Ramos (cell line): ENCODE results near the gene AKIRIN2.

ENCODE experiments used
- in situ Hi-C: fragments of 300-500 bp; cut with MboI; formaldehyde crosslinking; loops from one replicate; pipeline ENCODE4 v1.14.3; 2022; ENCODE audit warnings: low sequenced_read_pairs; ENCODE audit not compliant: unreplicated experiment

AKIRIN2 gene

DNA sequence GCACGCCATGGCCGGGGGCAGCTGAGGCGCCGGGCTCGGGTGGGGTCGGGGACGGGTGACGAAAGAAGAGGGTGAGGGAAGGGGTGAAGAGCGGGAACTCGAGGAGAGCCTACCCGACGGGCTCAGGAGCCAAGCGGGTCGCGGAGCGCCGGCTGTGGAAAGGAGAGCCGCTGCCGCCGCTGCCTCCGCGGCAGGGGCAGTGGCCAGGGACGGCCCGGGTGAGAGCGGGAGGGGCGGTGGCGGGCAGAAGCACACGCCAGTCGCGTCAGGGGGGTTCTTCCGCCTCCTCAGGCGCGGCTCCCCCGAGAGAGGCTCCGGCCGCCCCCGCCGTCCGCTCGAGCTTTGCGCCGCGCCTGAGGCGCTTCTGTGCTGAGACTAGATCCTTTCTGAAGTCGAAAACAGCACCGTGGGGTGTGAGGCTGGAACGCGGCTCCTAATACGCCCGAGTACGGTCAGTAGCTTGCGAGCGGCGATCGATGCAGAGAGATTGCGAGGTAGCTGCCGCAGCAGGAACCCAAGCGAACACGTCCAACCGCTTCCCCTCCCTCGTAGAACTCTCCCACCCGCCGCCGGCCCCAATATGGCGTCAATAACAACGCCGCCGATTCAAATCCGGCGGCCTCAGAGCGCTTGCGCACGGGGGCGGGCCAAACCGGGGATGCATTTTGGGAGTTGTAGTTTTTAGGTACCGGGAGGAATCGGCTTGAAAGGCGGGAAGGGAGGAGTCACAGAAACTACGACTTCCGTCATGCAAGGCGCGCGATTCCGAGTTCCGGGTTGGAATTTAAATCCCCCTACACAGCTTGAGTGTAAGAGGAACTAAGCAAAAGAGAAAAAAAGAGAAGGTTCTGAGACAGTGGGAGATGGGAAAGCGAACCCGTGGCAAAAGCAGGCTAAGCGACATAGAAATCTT, at the start of gene AKIRIN2:
Gene AKIRIN2, minus strand, starts transcription at position 558 of the 913 bp plus-strand sequence. Its CDS starts 549 bp downstream, at position 9.
- in situ Hi-C loops: loop anchor here (10.0 kb wide), 1 partner anchor 223 kb away; no protein-coding TSS in a partner anchor

DNA sequence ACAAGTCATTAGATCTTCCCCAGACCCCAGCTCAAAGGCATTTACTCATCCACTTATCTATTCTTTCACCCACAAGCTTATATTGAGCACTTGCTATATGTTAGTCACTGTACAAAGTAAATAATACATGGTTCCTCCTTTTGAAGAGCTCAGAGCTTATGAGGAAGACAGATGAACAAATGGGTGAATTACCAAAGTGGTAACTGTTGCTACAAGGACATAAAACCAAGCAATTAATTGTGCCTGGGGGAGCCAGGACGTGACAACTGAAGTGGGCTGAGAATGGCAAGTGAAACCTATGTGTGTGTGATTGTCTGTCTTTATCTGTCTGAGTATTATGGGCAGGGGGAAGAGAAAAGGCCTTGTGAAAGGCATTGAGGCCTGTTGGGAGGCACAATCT, 45.6 kb upstream of the AKIRIN2 start:
- in situ Hi-C loops: no loop called here

DNA sequence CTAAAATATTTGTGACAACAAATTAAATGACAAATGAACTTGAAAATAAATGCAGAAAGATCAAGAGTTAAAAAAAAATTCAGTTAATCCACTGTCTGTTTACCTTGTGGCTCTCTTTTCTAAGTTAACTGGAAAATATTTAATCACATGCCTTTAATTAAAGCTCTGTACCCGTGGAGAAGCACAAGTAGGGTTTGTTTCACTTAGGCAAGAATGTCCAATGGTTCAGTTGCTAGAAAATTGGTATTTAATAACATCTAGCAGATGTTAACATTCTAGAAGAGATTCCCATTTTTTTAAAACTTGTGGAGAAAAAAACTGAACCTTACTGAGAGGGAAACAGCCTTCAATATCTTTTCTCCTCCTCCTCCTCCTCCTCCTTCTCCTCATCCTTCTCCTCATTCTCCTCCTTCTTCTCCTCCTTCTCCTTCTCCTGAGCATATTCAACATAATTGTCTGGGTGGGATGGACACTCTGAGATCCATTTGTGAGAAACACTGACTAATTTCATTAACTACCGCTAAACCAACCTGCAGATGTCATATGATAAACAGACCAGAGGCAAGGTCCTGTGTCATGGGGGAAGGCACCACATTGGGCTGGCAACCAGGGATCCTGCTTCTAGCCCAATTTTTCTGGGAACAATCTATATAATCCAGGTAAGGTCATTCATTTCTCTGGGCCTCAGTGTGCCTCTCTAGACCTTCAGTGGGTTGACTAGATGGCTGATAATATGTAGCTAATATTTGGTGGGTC, 44.1 kb upstream of the AKIRIN2 start:
- in situ Hi-C loops: no loop called here

DNA sequence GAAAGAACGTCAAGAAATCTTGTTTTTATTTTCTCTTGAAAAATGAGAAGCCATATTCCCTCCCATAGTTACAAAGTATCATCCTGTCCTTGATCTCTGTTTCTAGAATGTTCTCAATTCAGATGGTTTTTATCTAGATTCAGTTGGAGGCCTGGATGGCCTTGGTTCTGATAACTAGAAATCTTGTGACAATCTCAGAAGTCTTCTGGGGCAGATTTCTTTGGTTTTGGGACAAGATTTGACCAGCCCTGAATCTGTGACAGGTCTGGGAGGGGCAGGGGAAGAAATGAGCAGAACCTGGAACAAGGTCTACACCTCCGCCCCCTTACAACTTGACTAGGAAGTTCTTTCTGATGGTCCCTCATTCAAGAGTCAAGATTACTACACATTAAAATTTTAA, 41.4 kb upstream of the AKIRIN2 start:
- in situ Hi-C loops: no loop called here

DNA sequence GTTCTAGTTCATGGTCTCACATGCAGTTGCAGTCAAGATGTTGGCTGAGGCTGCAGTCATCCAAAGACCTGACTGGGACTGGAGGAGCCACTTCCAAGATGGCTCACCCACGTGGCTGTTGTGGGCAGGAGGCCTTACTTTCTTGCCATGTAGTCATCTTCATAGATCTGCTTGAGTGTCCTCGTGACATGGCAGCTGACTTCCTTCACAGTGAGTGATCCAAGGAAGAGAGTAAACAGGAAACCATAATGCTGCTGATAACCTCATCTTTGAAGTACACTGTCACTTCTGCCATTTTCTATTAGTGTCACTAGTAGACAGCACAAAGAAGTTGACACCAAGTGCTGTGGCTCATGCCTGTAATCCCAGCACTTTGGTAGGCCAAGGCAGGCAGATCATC, 40.1 kb upstream of the AKIRIN2 start:
- in situ Hi-C loops: no loop called here

DNA sequence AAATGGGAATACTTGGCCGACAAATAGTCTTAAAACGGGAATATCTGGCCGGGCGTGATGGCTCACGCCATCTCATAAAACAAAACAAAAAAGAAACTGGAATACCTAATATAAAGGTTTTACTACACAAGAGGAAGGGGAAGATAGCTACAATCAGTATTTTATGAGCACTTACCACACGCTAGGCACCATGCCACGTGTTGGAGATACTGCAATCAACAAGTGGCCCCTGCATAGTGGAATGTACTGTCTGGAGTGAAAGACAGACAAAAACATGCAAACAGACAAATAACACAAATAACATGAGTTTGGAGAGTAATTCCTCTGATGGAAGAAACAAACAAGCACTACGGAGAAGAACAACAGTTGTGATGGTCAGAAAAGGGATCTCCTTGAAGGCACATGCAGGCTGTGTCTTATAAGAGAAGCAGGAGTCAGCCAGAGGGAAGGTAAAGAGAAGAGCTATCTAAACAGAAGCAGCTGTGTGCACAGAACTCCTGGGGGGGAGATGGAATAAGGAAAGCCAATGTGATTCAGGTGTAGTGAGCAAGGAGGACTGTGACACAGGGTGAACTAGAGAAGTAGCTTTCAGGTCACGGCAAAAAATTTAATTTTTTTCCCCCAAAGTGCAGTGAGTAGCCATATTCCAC, 39.1 kb upstream of the AKIRIN2 start:
- in situ Hi-C loops: no loop called here

DNA sequence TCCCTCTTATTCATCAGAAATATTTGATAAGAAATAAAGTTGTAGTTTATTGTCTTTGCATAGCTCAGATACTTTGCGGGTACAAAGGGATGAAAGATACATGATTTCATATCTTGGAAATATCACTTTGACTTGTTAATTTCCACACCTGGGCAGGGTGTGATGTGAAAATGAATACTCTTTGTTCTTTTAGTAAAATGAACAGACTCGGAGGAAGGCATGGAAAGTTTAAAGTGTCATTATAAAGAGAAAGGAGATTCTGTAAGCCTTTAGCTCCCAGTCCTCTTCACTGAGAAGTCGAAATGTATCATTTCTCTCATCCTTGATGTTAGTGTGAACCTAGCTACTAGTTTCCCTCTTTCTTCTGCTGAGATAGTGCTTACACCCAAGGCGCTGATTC, 36.7 kb upstream of the AKIRIN2 start:
- in situ Hi-C loops: no loop called here

DNA sequence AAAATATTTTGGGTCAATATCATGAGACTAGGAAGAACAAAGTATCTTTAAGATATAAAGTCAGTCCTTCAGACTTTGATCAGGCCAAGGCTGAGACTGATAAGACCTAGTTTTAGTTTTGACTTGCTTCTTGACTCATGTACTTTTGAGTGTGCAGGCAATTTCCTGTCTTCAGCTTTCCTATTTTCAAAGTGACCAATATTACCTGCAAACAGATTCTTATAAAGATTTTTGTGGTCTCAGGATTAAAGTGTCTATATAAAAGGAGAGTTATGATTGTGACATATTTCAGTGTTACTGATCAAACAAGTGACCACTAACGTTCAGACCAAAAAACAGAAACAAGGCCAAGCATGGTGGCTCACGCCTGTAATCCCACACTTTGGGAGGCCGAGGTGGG, 36.0 kb upstream of the AKIRIN2 start:
- in situ Hi-C loops: no loop called here

DNA sequence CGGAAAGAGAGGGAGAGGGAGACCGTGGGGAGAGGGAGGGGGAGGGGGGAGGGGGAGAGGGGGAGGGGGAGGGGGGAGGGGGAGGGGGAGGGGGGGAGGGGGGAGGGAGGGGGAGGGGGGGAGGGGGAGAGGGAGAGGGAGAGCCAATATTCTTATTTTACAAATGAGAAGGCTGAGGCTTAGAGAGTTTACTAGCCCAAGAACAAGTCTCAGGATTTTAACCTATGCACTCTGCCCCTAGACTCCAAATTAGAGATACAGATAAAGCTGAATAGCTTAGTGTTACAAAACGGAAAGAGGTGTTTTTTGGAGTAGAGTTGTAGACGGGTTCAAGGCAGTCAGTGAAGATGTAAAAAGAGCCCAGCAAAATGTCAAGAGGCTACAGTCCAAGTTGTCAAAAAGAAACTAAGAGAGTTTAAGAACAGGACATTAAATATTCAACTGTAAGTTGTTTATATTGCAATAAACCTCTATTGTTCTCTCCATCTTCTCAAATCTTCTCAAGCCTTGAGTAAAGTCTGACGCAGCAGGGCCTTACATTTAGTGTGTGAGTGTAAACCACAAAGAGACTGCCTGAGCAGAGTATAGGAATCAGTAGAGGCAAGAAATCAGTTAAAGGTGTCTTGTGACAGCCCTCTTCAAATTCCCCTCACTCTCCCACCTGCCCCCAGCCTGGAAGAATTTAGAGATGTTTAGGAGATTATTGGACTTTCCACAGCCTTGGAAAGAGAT, 34.9 kb upstream of the AKIRIN2 start:
- in situ Hi-C loops: no loop called here

DNA sequence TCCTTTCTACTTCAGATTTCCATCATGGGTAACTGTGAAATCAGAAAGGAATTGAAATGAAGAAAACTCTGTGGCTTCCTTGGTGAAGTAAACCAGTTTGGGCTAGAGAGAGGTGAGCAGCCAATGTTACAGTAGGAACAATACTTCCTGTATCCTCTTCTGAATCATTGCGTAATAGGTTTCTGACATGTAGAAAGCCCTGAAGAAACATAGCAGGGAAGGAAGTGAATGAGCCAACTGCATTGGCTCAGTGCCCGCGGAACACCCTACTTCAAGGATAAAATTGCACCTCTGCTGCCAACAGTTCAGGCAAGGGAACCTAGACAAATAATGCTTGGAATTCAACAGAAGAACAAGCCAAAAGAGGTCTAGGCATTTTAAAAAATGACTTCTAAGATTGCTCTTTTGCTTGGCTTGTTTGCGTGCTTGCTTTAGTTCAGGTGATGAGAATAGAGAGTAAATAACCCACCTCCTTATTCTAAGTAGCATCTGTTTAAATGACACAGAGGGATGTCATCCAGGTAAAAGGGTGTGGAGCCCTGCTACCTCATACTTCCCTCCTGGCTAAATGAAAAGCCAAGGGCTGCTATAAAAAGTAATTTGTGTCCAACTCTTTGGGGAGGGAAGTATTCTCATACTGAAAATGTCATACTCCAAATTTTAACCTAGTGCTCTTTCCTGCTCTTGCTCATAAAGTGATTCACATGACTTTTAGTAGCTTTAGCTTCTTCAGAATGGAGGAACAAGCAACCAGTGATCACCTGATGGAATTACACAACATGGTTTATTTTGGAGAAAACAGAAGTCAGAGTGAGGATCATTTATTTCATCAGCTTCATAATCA, 30.0 kb upstream of the AKIRIN2 start:
- in situ Hi-C loops: no loop called here

DNA sequence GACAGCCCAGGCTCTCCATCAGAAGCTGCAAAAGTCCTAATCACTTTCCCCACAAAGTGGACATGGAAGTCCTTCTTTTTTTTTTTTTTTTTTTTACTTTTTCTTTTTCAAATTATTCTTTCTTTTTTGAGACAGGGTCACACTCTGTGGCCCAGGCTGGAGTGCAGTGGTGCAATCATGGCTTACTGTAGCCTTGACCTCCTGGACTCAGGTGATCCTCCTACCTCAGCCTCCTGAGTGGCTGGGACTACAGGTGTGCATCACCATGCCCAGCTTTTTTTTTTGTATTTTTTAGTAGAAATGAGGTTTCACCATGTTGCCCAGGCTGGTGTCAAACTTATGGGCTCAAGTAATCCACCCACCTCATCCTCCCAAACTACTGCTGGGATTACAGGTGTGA, 29.0 kb upstream of the AKIRIN2 start:
- in situ Hi-C loops: no loop called here

DNA sequence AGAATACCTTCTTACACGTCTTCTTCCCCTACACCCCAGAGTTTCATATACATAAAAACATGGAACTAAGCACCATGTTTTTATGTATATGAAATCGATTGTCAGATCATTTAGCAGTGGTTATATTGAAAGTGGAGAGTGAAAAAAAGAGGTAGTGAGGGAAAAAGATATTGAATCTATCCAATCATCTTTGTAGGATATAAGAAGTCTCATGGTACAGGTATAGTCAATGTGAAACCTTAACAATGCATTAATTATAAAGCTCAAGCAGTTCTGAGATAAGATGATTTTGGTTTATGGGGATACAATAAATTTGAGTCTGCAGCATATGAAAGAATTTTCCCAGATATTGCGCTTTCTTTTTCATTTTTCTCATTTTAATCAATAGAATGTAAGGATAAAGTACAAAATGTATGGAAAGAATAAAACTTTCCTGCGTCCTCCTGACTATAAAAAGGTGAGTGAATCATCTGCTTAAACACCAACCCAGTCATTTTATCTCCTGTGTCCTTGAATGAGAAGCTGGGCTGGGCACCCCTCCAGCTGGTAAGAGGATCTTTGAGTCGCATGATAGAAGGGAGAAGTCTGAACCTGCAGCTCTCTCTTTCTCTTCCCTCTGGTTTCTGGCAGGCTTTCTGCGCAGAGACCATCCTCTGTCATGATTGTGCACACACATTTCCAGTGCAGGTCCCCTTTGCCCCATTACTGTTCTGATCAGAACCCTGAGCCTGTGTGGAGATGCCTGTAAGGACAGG, 28.1 kb upstream of the AKIRIN2 start:
- in situ Hi-C loops: no loop called here

DNA sequence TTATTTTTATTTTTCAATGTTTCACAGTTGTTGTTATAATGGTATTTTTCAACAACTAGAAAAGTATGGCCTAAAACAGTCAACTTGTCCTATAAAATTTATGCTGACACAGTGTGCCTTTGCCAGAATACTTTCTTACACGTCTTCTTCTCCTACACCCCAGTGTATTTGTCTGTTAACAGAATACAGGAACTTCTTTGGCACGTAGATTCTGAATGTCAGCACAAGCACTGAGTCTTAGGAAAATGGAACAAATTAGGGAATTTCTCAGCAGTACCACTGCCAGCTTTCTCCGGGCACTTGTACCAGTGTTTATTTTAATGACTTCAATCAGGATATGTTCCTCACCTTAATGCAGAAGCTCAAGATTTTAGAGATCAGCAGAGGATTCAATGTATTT, 26.7 kb upstream of the AKIRIN2 start:
- in situ Hi-C loops: no loop called here

DNA sequence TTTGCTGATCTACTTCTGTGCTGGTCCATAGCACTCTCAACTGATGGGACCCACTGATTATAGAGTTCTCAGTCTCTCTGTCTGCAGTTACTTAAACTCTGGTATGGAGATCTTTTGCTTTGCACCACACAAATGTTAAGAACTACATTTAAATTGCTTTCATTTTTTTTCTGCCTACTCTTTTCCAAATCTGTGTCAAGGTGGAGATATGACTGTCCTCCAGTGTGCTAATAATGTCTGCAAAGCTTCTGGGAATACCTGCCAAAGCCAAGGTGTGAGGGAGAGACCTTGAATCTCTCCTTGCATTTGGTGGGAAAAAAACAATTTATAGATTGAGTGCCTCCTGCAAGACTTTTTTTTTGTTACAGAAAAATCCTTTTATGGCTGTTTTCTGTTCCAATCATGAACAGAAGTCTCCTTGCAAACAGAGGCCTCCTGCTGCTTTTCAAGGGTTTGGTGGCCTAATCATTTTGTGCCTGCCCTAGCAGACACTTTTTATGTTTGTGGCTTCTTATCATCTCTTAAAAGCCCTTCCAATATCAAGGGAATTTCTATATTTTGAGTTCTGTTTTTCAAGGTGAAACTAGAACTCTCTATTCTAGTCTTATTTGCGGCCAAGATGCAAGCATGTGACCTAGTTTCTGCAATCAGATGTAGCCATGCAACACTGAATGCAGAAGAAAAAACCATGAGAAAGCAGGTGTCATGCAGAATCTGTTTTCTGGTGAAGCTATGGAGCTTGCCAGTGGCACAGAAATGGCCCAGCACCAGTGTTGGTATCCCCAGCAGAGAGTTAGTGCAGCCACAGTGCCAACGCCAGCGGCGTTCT, 23.2 kb upstream of the AKIRIN2 start:
- in situ Hi-C loops: no loop called here

DNA sequence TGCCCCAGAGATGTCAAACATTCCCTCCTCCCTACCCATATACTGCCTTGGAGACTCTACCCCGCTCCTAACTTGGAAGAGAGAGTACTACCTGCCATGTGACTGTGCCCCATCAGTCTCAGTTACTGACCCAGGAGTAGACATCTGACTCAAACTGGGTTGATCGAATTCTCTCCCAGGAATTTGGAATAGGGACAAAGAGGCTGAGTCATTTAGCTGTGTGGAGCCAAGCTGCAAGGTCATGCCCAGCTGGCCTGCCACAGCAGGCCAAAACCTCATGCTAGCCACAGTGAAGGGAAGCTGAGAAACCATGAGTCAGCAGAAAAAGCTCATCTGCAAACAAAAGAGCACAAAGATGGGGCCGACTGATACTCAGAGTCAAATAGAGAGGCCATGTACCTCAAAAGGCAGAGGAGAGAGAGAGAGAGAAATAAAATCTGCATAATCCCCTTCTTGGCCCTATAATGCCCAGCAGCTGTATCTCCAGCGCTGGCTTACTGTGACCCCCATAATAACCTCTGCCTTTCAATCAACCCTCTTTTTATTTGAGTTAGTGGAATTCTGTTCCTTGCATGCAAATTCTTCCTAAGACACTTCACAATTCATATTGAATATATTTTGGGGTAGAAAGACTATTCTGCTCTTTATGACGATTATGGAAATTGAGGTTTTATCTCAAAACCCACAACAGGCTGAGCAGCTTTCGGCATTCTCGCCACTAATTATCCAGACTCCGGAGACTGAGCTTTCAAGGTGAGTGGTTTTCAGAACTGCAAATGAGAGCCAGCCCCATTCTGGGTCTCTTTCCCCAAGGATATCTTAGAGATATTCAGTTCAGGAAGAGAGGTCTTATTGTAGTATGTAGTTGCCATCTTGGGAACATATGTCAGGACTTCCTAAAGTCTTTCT, 21.4 kb upstream of the AKIRIN2 start:
- in situ Hi-C loops: no loop called here

DNA sequence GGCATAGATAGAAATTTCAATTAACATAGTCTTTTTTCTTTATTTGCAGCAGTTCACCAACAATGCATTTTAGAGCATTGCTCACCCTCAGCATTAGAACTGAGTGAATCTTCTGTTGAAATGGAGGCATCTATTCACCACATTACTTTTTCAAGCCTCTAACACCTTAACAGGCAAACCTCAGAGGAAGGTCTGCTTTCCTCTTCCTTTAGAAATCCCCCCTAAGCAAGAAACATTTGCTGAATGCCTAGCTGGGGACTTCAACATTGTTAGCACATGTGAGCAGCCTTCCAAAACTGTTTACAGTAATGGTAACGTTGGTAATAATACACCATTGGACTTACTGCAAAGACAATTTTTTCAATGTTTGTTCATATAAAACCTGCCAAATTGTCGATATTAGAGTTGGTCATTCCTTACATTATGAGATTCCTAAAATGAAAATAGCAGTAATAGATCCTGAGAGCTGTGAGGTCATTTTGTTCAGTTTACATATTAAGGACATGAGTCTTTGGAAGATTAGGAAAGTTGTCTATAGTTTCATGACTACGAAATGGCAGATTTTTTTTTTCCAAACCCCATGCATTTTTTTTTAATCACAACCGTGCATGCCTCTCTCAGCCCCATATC, 20.6 kb upstream of the AKIRIN2 start:
- in situ Hi-C loops: no loop called here
